ENCODE measurements around the gene MUC5AC.
"Not testable (repeated sequence)": the region's sequence is repeated elsewhere in the genome, so short reads cannot be mapped to it uniquely, and the experiment has no call there.

The MUC5AC gene

GRCh38 chr11:1207401-1208143 is 49.8 kb downstream of the MUC5AC start:
- no peak for DNase-seq (ENCODE audit: low read depth)

GRCh38 chr11:1208144-1208393 is 50.3 kb downstream of the MUC5AC start:
- no peak for DNase-seq (ENCODE audit: low read depth)

- no peak for DNase-seq (ENCODE audit: low read depth)
Measured at GRCh38 chr11:1208394-1209261, 50.9 kb downstream of the MUC5AC start.

GRCh38 chr11:1209371-1210057 is 51.8 kb downstream of the MUC5AC start:
- DNase-seq (ENCODE audit: low read depth), result no peak

GRCh38 chr11:1211838-1212237 is 54.1 kb downstream of the MUC5AC start:
- DNase-seq (ENCODE audit: low read depth), result no peak

GRCh38 chr11:1215826-1216225 is 58.1 kb downstream of the MUC5AC start:
- not testable (repeated sequence) for DNase-seq (ENCODE audit: low read depth)

- DNase-seq (ENCODE audit: low read depth), result no peak
Measured at GRCh38 chr11:1217151-1217550, 59.4 kb downstream of the MUC5AC start.

- DNase-seq (ENCODE audit: low read depth), result no peak
Measured at GRCh38 chr11:1218256-1218787, 60.6 kb downstream of the MUC5AC start.

GRCh38 chr11:1218788-1219445 is 61.2 kb downstream of the MUC5AC start:
- DNase-seq (ENCODE audit: low read depth), result no peak

- no peak for DNase-seq (ENCODE audit: low read depth)
Measured at GRCh38 chr11:1219446-1219833, 61.7 kb downstream of the MUC5AC start.

- no peak for DNase-seq (ENCODE audit: low read depth)
Measured at GRCh38 chr11:1219834-1220815, 62.4 kb downstream of the MUC5AC start.

- DNase-seq (ENCODE audit: low read depth), result no peak
Measured at GRCh38 chr11:1220941-1221721, 63.4 kb downstream of the MUC5AC start.

- DNase-seq (ENCODE audit: low read depth), result no peak
Measured at GRCh38 chr11:1221848-1222311, 64.1 kb downstream of the MUC5AC start.

- no peak for DNase-seq (ENCODE audit: low read depth)
Measured at GRCh38 chr11:1222491-1223345, 65.0 kb downstream of the MUC5AC start, which contains the start of gene MUC5B. Gene MUC5B, plus strand, starts transcription at chr11:1223066. Its CDS starts 58 bp downstream, at chr11:1223124.

GRCh38 chr11:1223346-1224110 is 65.8 kb downstream of the MUC5AC start:
- DNase-seq (ENCODE audit: low read depth), result no peak

GRCh38 chr11:1224111-1224490 is 66.3 kb downstream of the MUC5AC start:
- DNase-seq (ENCODE audit: low read depth), result no peak

- DNase-seq (ENCODE audit: low read depth), result no peak
Measured at GRCh38 chr11:1224491-1225385, 67.0 kb downstream of the MUC5AC start.
